HL-60 (cell line): ENCODE measurements around the gene CAMKK1.

ENCODE experiments used
- DNase-seq, 2 experiments: peaks; one replicate each; pipeline ENCODE4 v3.0.0-alpha.2; 2010 to 2020; ENCODE audit warnings: low read depth in 1 of 2, low spot score in 1 of 2
- H3K27ac ChIP-seq: fragments of 250-450 bp; sonication (Bioruptor Pico); replicated peaks from 2 replicates; pipeline ENCODE4 v1.5.1; 2020; ENCODE audit warnings: mild to moderate bottlenecking, moderate library complexity
- H3K27me3 ChIP-seq: fragments of 250-450 bp; sonication (Bioruptor Pico); 2 replicates; pipeline ENCODE4 v1.5.1; 2021; ENCODE audit warnings: mild to moderate bottlenecking, moderate library complexity; ENCODE audit not compliant: insufficient read depth, poor library complexity, severe bottlenecking
- H3K4me3 ChIP-seq: replicated peaks from 2 replicates; pipeline ENCODE4 v1.5.1; 2011; ENCODE audit warnings: mild to moderate bottlenecking, control low read depth, low read length; ENCODE audit not compliant: insufficient read depth
- CTCF ChIP-seq: IDR thresholded peaks from one replicate; pipeline ENCODE4 v1.5.1; 2011; ENCODE audit warnings: low read length, control low read depth, inconsistent platforms; ENCODE audit not compliant: insufficient read depth
- GABPA ChIP-seq: IDR thresholded peaks from 2 replicates; pipeline ENCODE4 v1.6.1; 2012; ENCODE audit warnings: low read depth
- POLR2AphosphoS5 ChIP-seq: IDR thresholded peaks from 2 replicates; pipeline ENCODE4 v1.6.1; 2012; ENCODE audit warnings: low read depth
- REST ChIP-seq: IDR thresholded peaks from 2 replicates; pipeline ENCODE4 v1.6.1; 2012; ENCODE audit warnings: low read depth; ENCODE audit not compliant: insufficient replicate concordance
- SPI1 ChIP-seq: IDR thresholded peaks from 2 replicates; pipeline ENCODE4 v1.6.1; 2012; ENCODE audit warnings: low read depth, mild to moderate bottlenecking, borderline replicate concordance

Gene CAMKK1

GRCh38 chr17:3906881-3907280 lies 14.0 kb upstream of the CAMKK1 start:
- TF ChIP-seq SPI1 (no peak), GABPA (no peak), POLR2AphosphoS5 (no peak), REST (no peak), CTCF (no peak)

GRCh38 chr17:3905017-3905520 lies 12.2 kb upstream of the CAMKK1 start:
- TF ChIP-seq GABPA = no peak
- no peak; the same call in 1 of the 2 replicates for TF ChIP-seq POLR2AphosphoS5
- no peak for TF ChIP-seq SPI1
- TF ChIP-seq REST = no peak
- no peak for TF ChIP-seq CTCF
- H3K4me3 ChIP-seq = no peak overlapping the region

More at GRCh38 chr17:3906881-3907280, 14.0 kb upstream of the CAMKK1 start:
- Histone ChIP-seq H3K27ac (no peak overlapping the region), H3K27me3 (no peaks in the 10 kb centered on the region), H3K4me3 (no peak overlapping the region)
- no peak for DNase-seq

GRCh38 chr17:3904501-3904900 lies 11.6 kb upstream of the CAMKK1 start:
- no peak for DNase-seq
- H3K27ac ChIP-seq = no peak overlapping the region
- H3K27me3 ChIP-seq = no peaks in the 10 kb centered on the region
- TF ChIP-seq POLR2AphosphoS5 = no peak
- no peak for TF ChIP-seq SPI1
- TF ChIP-seq CTCF = no peak
- no peak for TF ChIP-seq REST
- no peak for TF ChIP-seq GABPA
- no peak overlapping the region for H3K4me3 ChIP-seq

More at GRCh38 chr17:3905017-3905520, 12.2 kb upstream of the CAMKK1 start:
- DNase-seq = no peak
- Histone ChIP-seq H3K27ac (no peak overlapping the region), H3K27me3 (no peaks in the 10 kb centered on the region)
